WTC11 (cell line): ENCODE measurements around the gene RABGAP1. TPM values are rescaled to one million over a fixed set of nuclear protein-coding genes. Genes with fewer than 3 reads are reported as not detected.

Source experiments
- ATAC-seq: fragments of 200-7000 bp; cut with Tn5 transposase; 2 replicates; pipeline ENCODE4 v1.10.0; 2021; ENCODE audit warnings: mild to moderate bottlenecking, moderate library complexity
- CTCF ChIA-PET: fragments of 300-600 bp; sonication (Branson Sonifier 250); formaldehyde crosslinking; loops from one replicate; lab custom pipeline; 2021; ENCODE audit warnings: antibody characterized with exemption; lab: Charles Lee
- POLR2A ChIA-PET: fragments of 350-600 bp; sonication (Branson Sonifier 250); formaldehyde crosslinking; loops from one replicate; lab custom pipeline; 2021; ENCODE audit warnings: antibody characterized with exemption; lab: Charles Lee
- DNase-seq: peaks from one replicate; pipeline ENCODE4 v3.0.0; 2021; ENCODE audit warnings: low spot score
- H3K27ac Mint-ChIP-seq: 2 replicates; pipeline ENCODE4 v1.8.0; 2021; ENCODE audit warnings: mixed read lengths
- H3K27me3 Mint-ChIP-seq: 2 replicates; pipeline ENCODE4 v1.8.0; 2021; ENCODE audit warnings: low read depth, mild to moderate bottlenecking, moderate library complexity, mixed read lengths
- H3K36me3 Mint-ChIP-seq: 2 replicates; pipeline ENCODE4 v1.8.0; 2021; ENCODE audit warnings: mixed read lengths
- H3K4me1 Mint-ChIP-seq: 2 replicates; pipeline ENCODE4 v1.8.0; 2022; ENCODE audit warnings: mixed read lengths
- H3K4me3 Mint-ChIP-seq: 2 replicates; pipeline ENCODE4 v1.8.0; 2021; ENCODE audit warnings: mild to moderate bottlenecking, moderate library complexity, mixed read lengths
- H3K9me3 Mint-ChIP-seq: 2 replicates; pipeline ENCODE4 v1.8.0; 2021; ENCODE audit warnings: mixed read lengths
- AFF4 ChIP-seq: sonication (generic); formaldehyde crosslinking; IDR thresholded peaks from 2 replicates; pipeline ENCODE4 v1.8.1; 2023; ENCODE audit warnings: mild to moderate bottlenecking, missing genetic modification reagents, borderline replicate concordance
- AR ChIP-seq: fragments of 250-450 bp; sonication (Bioruptor Pico); IDR thresholded peaks from 2 replicates; pipeline ENCODE4 v1.9.0; 2021; ENCODE audit warnings: mild to moderate bottlenecking
- ATF6 ChIP-seq: sonication (generic); formaldehyde crosslinking; IDR thresholded peaks from 2 replicates; pipeline ENCODE4 v1.8.1; 2023; ENCODE audit warnings: mild to moderate bottlenecking, missing genetic modification reagents
- CBFB ChIP-seq: sonication (generic); formaldehyde crosslinking; IDR thresholded peaks from 2 replicates; pipeline ENCODE4 v1.8.1; 2022; ENCODE audit warnings: mild to moderate bottlenecking, low read depth, missing genetic modification reagents
- CREB1 ChIP-seq: sonication (generic); formaldehyde crosslinking; IDR thresholded peaks from 2 replicates; pipeline ENCODE4 v1.8.0; 2023; ENCODE audit warnings: mild to moderate bottlenecking, missing genetic modification reagents
- E2F1 ChIP-seq: sonication (generic); formaldehyde crosslinking; IDR thresholded peaks from 2 replicates; pipeline ENCODE4 v1.8.0; 2022; ENCODE audit warnings: mild to moderate bottlenecking, missing genetic modification reagents
- FOXJ3 ChIP-seq: sonication (generic); formaldehyde crosslinking; IDR thresholded peaks from 2 replicates; pipeline ENCODE4 v1.9.0; 2021; ENCODE audit warnings: missing genetic modification reagents, mild to moderate bottlenecking, borderline replicate concordance
- FOXK1 ChIP-seq: sonication (generic); formaldehyde crosslinking; IDR thresholded peaks from 2 replicates; pipeline ENCODE4 v1.8.0; 2022; ENCODE audit warnings: mild to moderate bottlenecking, moderate library complexity, missing genetic modification reagents
- GABPB1 ChIP-seq: sonication (generic); formaldehyde crosslinking; IDR thresholded peaks from 2 replicates; pipeline ENCODE4 v1.8.1; 2023; ENCODE audit warnings: mild to moderate bottlenecking, missing genetic modification reagents
- NFATC4 ChIP-seq: fragments of 250-450 bp; sonication (Bioruptor Pico); IDR thresholded peaks from 2 replicates; pipeline ENCODE4 v1.9.0; 2021; ENCODE audit warnings: mild to moderate bottlenecking
- OVOL2 ChIP-seq: fragments of 250-450 bp; sonication (Bioruptor Pico); IDR thresholded peaks from 2 replicates; pipeline ENCODE4 v1.9.0; 2021; ENCODE audit warnings: mild to moderate bottlenecking, borderline replicate concordance
- SMAD3 ChIP-seq: sonication (generic); formaldehyde crosslinking; IDR thresholded peaks from 2 replicates; pipeline ENCODE4 v1.8.0; 2022; ENCODE audit warnings: missing genetic modification reagents, mild to moderate bottlenecking, borderline replicate concordance
- SOX15 ChIP-seq: fragments of 250-450 bp; sonication (Bioruptor Pico); IDR thresholded peaks from 2 replicates; pipeline ENCODE4 v1.9.0; 2021; ENCODE audit warnings: mild to moderate bottlenecking
- TEAD1 ChIP-seq: sonication (generic); formaldehyde crosslinking; IDR thresholded peaks from 2 replicates; pipeline ENCODE4 v1.8.0; 2022; ENCODE audit warnings: mild to moderate bottlenecking, missing genetic modification reagents
- ZNF263 ChIP-seq: sonication (generic); formaldehyde crosslinking; IDR thresholded peaks from 2 replicates; pipeline ENCODE4 v1.8.1; 2022; ENCODE audit warnings: low read depth, mild to moderate bottlenecking, moderate library complexity, missing genetic modification reagents
- total RNA-seq: library from RNA; stranded (reverse); gene quantifications from 3 replicates; pipeline ENCODE4 v1.2.3, GENCODE V29; 2021
- TF ChIP-seq, protein P1 (sequence below): sonication (generic); formaldehyde crosslinking; IDR thresholded peaks from 2 replicates; pipeline ENCODE4 v1.8.0; 2023; ENCODE audit warnings: missing genetic modification reagents, mild to moderate bottlenecking, borderline replicate concordance
- TF ChIP-seq, protein P2 (sequence below): sonication (generic); formaldehyde crosslinking; conservative IDR thresholded peaks from 2 replicates; pipeline ENCODE4 v1.8.1; 2022; ENCODE audit warnings: mild to moderate bottlenecking, missing genetic modification reagents
- TF ChIP-seq, protein P3 (sequence below): sonication (generic); formaldehyde crosslinking; IDR thresholded peaks from 2 replicates; pipeline ENCODE4 v1.8.0; 2023; ENCODE audit warnings: missing genetic modification reagents

RABGAP1 gene
- total RNA-seq, 1 experiment from 2014 or later, result 38.1 TPM

DNA sequence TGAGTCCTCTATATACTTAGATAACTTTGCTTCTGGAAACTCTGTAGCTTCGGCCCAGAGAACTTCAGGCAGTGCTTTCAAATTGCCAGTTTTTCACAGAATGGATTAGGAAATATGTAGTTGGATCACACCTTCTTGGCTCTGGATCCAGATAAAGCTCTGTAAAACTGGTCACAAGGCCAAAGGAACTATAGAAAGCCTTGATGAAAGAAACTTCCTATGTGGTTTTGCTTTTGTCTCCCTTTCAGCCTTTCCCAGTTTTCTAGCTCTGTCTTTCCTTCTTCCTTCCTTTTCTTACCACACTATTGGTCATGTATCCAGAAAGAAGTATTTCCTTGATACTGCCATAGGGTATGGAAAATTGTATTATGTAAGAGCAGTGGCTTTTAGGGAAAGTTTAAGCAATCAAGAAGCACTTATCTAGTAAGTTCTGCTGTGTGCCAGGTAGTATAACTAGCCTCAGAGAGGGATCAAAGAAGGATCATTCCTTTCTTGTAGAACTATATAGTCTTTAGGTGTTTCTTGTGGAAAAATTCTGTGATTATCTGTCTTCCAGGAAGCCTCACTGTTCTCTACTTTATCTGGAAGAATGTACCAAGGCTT lies 98.9 kb downstream of the RABGAP1 start (continued):
- TF ChIP-seq ZNF263 (CRISPR knock-in tag), result no peak
- no peak for TF ChIP-seq E2F1 (CRISPR knock-in tag)
- TF ChIP-seq, all 79 proteins: peak for 0

DNA sequence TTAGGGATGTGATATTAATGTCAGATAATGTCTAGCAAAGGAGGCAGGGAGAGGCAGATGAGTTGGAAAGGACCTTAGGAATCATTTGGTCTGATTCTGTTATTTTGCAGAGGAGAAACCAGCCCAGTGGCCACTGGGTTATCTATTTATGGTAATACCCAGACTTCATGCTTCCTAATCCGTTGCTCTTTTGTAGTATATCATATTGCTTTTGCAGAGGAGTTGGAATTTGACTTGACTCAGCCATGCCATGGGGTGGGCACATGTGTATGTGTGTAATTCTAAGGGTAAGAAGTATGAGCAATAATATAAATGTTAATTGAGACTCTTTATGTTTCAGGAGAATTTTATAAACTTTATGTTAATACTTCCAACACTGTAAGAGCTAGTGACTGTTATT lies 100.0 kb downstream of the RABGAP1 start:
- CTCF ChIA-PET, result no interaction called here
- POLR2A ChIA-PET, result no interaction called here
- ATAC-seq (no peak), DNase-seq (no peak)
- TF ChIP-seq AR (CRISPR knock-in tag), result no peak
- no peak for TF ChIP-seq CREB1 (CRISPR knock-in tag)
- no peak for TF ChIP-seq CBFB (CRISPR knock-in tag)
- TF ChIP-seq, protein P1, sequence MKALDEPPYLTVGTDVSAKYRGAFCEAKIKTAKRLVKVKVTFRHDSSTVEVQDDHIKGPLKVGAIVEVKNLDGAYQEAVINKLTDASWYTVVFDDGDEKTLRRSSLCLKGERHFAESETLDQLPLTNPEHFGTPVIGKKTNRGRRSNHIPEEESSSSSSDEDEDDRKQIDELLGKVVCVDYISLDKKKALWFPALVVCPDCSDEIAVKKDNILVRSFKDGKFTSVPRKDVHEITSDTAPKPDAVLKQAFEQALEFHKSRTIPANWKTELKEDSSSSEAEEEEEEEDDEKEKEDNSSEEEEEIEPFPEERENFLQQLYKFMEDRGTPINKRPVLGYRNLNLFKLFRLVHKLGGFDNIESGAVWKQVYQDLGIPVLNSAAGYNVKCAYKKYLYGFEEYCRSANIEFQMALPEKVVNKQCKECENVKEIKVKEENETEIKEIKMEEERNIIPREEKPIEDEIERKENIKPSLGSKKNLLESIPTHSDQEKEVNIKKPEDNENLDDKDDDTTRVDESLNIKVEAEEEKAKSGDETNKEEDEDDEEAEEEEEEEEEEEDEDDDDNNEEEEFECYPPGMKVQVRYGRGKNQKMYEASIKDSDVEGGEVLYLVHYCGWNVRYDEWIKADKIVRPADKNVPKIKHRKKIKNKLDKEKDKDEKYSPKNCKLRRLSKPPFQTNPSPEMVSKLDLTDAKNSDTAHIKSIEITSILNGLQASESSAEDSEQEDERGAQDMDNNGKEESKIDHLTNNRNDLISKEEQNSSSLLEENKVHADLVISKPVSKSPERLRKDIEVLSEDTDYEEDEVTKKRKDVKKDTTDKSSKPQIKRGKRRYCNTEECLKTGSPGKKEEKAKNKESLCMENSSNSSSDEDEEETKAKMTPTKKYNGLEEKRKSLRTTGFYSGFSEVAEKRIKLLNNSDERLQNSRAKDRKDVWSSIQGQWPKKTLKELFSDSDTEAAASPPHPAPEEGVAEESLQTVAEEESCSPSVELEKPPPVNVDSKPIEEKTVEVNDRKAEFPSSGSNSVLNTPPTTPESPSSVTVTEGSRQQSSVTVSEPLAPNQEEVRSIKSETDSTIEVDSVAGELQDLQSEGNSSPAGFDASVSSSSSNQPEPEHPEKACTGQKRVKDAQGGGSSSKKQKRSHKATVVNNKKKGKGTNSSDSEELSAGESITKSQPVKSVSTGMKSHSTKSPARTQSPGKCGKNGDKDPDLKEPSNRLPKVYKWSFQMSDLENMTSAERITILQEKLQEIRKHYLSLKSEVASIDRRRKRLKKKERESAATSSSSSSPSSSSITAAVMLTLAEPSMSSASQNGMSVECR, result no peak
- TF ChIP-seq, protein P2, sequence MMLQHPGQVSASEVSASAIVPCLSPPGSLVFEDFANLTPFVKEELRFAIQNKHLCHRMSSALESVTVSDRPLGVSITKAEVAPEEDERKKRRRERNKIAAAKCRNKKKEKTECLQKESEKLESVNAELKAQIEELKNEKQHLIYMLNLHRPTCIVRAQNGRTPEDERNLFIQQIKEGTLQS (CRISPR knock-in tag), result no peak
- TF ChIP-seq GABPB1 (CRISPR knock-in tag), result no peak
- TF ChIP-seq ATF6, result no peak
- TF ChIP-seq FOXJ3 (CRISPR knock-in tag), result no peak
- no peak for TF ChIP-seq FOXK1
- no peak overlapping the region for H3K4me3 Mint-ChIP-seq
- no peaks in the 10 kb centered on the region for H3K27me3 Mint-ChIP-seq
- H3K36me3 Mint-ChIP-seq, result peaks cover 9% of the 10 kb centered on the region
- H3K27ac Mint-ChIP-seq, result no peak overlapping the region
- no peaks in the 10 kb centered on the region for H3K4me1 Mint-ChIP-seq
- H3K9me3 Mint-ChIP-seq, result no peaks in the 10 kb centered on the region

GRCh38 chr9:123041489-123041888 lies 100.7 kb downstream of the RABGAP1 start:
- Mint-ChIP-seq H3K4me1 (no peaks in the 10 kb centered on the region), H3K27me3 (no peaks in the 10 kb centered on the region), H3K4me3 (no peak overlapping the region), H3K27ac (no peak overlapping the region), H3K36me3 (peaks cover 9% of the 10 kb centered on the region), H3K9me3 (no peaks in the 10 kb centered on the region)
- ATAC-seq, result no peak
- CTCF ChIA-PET, result interaction anchor here (0.7 kb wide), 1 partner anchor 50 kb away, joined by 3 read pairs; no protein-coding TSS in a partner anchor
- POLR2A ChIA-PET, result no interaction called here
- no peak for DNase-seq
- TF ChIP-seq CREB1 (CRISPR knock-in tag), result no peak
- TF ChIP-seq NFATC4 (CRISPR knock-in tag), result no peak
- TF ChIP-seq TEAD1, result no peak
- TF ChIP-seq SOX15, result no peak
- TF ChIP-seq, protein P3, sequence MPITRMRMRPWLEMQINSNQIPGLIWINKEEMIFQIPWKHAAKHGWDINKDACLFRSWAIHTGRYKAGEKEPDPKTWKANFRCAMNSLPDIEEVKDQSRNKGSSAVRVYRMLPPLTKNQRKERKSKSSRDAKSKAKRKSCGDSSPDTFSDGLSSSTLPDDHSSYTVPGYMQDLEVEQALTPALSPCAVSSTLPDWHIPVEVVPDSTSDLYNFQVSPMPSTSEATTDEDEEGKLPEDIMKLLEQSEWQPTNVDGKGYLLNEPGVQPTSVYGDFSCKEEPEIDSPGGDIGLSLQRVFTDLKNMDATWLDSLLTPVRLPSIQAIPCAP, result no peak
- TF ChIP-seq OVOL2 (CRISPR knock-in tag), result no peak
- TF ChIP-seq AFF4 (CRISPR knock-in tag), result no peak
- TF ChIP-seq SMAD3 (CRISPR knock-in tag), result no peak
